IPS-20b (cell line): Measurements from ENCODE around the gene MINDY4.

Experiments used
- H3K27ac ChIP-seq: one replicate; pipeline ENCODE4 v1.5.1; 2013; ENCODE audit warnings: low read length
- H3K27me3 ChIP-seq: 2 replicates; pipeline ENCODE4 v1.6.1; 2013; ENCODE audit warnings: mild to moderate bottlenecking, low read length, inconsistent platforms; ENCODE audit not compliant: insufficient read depth
- H3K36me3 ChIP-seq: 2 replicates; pipeline ENCODE4 v1.6.1; 2013; ENCODE audit warnings: low read depth, mild to moderate bottlenecking, inconsistent platforms, low read length, moderate library complexity; ENCODE audit not compliant: insufficient read depth
- H3K4me1 ChIP-seq: 2 replicates; pipeline ENCODE4 v1.6.1; 2013; ENCODE audit warnings: mild to moderate bottlenecking, control low read depth, inconsistent platforms, low read length, moderate library complexity; ENCODE audit not compliant: insufficient read depth
- H3K4me3 ChIP-seq: 2 replicates; pipeline ENCODE4 v1.5.1; 2013; ENCODE audit warnings: mild to moderate bottlenecking, low read length, inconsistent platforms
- H3K9ac ChIP-seq: 2 replicates; pipeline ENCODE4 v1.6.1; 2013; ENCODE audit warnings: low read depth, mild to moderate bottlenecking, inconsistent platforms, low read length, moderate library complexity
- H3K9me3 ChIP-seq: 2 replicates; pipeline ENCODE4 v1.6.1; 2013; ENCODE audit warnings: mild to moderate bottlenecking, low read depth, low read length, inconsistent platforms; ENCODE audit not compliant: insufficient read depth

Gene MINDY4

DNA sequence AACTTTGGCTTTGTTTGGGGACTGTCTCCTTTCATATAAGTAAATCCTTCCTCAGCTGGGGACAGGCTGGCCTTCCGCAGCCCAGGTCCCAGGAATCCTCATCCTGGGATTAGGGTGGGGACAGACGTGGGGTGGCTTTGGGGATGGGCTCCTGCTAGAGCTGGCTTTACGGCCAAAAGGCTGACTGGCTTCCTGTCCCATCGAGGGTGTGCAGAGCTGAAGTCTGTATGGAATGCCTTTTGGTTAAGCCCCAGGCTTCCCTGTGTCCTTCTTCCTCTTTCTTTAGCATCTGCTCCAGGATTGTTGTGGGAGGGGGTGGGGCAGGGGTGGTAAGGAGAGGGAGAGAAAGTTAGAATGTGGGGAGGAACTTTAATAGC is 81.1 kb downstream of the MINDY4 start:
- H3K27ac ChIP-seq, result no peak overlapping the region
- H3K4me1 ChIP-seq, result no peaks in the 10 kb centered on the region; the same call in 1 of the 2 replicates
- H3K36me3 ChIP-seq, result no peaks in the 10 kb centered on the region
- H3K9me3 ChIP-seq, result no peaks in the 10 kb centered on the region
- H3K27me3 ChIP-seq, result no peaks in the 10 kb centered on the region
- no peak overlapping the region for H3K4me3 ChIP-seq
- no peak overlapping the region for H3K9ac ChIP-seq

DNA sequence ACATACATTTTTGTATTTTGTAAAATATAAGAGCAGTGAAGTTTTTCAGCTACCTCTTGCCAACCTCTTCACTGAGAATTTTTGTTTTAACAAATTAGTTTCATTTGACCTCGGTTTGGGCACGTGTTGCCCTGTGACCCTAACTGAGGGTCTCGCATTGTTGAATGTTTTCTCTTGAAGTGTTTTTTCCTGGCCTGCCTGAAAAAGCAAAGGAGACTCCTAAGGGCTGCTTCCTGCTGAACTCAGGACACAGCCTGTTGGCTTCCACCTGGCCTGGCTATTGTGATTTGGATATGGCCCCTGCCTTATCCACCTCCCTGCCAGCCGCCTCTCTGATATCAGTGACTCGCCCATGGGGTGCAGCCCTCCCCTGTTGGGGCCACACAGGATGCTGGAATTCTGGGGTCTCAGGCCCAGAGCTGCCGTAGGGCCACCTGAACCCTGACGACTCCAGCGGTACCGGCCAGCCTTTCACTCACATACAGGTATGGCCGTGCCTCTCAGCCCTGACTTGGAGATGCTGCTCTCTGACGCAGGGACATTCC is 81.6 kb downstream of the MINDY4 start:
- Histone ChIP-seq H3K9ac (no peak overlapping the region), H3K27me3 (no peaks in the 10 kb centered on the region), H3K36me3 (no peaks in the 10 kb centered on the region), H3K9me3 (no peaks in the 10 kb centered on the region), H3K4me1 (no peaks in the 10 kb centered on the region; the same call in 1 of the 2 replicates), H3K4me3 (no peak overlapping the region), H3K27ac (no peak overlapping the region)

DNA sequence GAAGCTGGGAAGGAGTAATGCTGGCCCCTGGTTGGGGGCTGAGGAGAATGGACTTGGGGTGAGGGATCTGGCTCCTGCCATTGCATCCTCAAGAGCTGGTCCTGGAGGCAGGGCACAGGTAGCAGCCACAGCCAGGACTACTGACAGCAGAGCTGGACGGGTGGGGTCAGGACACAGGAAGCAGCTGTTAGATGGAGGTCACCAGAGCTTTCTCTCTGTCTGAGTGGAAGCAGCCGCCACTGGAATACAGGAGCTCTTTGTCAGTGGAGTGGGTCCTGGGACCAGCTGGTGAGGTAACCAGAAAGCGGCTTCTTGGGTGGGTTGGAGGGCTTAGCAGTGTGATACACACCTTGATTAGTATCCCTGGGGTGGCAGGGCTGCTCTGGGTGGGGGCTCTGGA is 82.4 kb downstream of the MINDY4 start:
- H3K9me3 ChIP-seq, result no peaks in the 10 kb centered on the region
- no peak overlapping the region for H3K27ac ChIP-seq
- H3K4me1 ChIP-seq, result no peaks in the 10 kb centered on the region; the same call in 1 of the 2 replicates
- no peak overlapping the region for H3K4me3 ChIP-seq
- no peak overlapping the region for H3K9ac ChIP-seq
- no peaks in the 10 kb centered on the region for H3K27me3 ChIP-seq
- H3K36me3 ChIP-seq, result no peaks in the 10 kb centered on the region

DNA sequence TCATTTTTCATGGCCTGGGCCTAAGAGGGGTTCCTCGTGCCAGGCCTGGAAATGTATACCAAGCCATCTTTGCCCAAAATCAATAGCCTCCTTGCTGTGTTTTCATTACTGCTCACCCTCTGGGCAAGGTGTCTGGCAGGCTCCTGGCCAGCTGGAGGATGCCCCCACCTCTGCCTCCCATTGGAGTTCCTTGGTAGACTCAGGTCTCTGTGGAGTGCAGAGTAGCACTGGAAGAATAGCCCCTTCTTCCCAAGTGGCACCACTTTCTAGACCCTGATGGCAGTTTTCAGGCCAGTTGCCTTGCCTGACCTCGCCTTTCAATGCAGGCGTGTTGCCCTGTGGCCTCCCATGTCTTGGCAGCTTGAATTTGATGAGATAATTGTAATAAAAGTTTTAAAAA is 84.7 kb downstream of the MINDY4 start:
- Histone ChIP-seq H3K9ac (no peak overlapping the region), H3K9me3 (no peaks in the 10 kb centered on the region), H3K36me3 (no peaks in the 10 kb centered on the region), H3K4me1 (no peaks in the 10 kb centered on the region; the same call in 1 of the 2 replicates), H3K27me3 (no peaks in the 10 kb centered on the region), H3K27ac (no peak overlapping the region), H3K4me3 (no peak overlapping the region)

DNA sequence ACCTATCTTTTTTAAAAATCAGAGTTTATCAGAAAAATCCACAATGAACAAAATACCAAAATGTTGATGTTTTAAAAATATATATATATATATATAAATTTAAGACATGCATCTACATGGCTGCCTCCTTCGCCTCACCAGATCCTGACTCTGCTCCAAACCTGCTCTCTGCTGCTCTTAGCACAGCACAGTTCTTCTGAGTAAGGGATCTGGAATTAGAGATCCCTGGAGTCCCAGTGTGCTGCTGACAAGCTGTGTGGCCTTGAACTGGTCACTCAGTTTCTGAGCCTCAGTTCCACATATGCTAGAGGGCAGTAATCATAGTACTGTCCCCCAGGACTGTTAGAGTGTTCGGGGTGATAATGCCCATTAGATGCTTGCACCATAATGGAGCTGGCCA is 87.4 kb downstream of the MINDY4 start:
- no peaks in the 10 kb centered on the region for H3K27me3 ChIP-seq
- H3K9me3 ChIP-seq, result no peaks in the 10 kb centered on the region
- H3K36me3 ChIP-seq, result no peaks in the 10 kb centered on the region
- no peaks in the 10 kb centered on the region for H3K4me1 ChIP-seq
- no peak overlapping the region for H3K27ac ChIP-seq
- no peak overlapping the region for H3K9ac ChIP-seq
- no peak overlapping the region for H3K4me3 ChIP-seq

DNA sequence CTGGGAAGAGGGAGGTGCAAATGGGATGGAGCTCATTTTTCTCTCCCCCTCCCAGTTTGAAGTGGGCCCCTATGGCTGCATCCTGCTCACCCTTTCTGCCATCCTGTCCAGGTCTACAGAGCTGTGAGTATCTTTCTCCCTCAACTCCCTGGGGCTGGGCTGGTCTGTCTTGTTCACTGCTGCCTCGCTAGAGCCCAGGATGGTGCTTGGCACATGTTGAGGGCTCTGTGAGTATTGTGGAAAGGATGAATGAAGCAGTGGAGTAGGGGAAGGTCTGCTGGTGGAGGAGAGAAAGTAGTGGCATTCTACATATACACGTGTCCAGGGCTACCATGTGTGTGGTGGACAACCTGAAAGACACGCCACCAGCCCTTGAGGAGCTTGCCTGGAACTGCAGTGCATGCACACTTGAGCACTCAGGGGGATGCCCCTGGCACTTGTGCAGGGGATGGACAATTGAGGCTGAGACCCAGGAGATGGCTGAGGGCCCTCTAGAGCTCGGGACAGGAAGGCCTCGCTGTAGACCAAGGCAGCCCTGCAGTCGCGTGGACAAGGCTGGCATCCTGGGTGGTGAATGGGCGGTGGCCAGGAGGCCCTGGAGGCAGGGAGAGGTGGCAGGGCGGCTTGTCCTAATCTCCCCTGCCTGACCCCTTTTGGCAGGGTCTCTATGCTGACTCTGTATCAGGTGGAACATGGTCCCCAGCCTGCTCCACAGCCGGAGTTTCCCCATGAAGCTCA is 88.2 kb downstream of the MINDY4 start:
- no peaks in the 10 kb centered on the region for H3K4me1 ChIP-seq
- H3K9me3 ChIP-seq, result no peaks in the 10 kb centered on the region
- no peaks in the 10 kb centered on the region for H3K36me3 ChIP-seq
- H3K4me3 ChIP-seq, result no peak overlapping the region
- no peaks in the 10 kb centered on the region for H3K27me3 ChIP-seq
- H3K27ac ChIP-seq, result no peak overlapping the region
- H3K9ac ChIP-seq, result no peak overlapping the region

DNA sequence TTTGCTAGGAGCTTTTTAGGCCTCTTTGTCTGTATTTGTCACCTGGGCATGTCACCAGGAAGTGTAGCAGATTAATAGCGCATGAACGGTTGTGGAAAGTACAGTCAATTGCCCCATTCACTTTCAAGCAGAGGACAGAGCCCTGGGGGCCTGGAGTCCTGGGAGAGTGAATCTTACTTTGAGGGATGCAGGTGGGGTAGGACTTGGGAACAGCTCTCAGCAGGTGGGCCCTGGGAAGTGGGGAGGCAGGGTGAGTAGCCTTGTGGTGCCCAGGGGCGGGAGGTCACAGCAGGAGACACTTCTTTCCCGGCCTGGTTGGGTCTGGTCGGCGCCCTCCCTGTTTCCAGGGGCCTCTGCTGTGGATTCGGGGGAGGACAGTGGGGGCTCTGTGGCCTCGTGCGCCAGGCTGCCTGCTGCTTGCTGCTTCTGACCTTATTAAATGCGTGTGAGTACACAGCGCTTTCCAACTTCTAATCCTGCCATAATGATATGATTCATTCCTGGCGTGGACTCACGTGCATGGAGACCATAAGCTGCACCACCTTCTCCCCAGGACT is 88.8 kb downstream of the MINDY4 start:
- no peaks in the 10 kb centered on the region for H3K27me3 ChIP-seq
- no peak overlapping the region for H3K27ac ChIP-seq
- H3K9ac ChIP-seq, result no peak overlapping the region
- H3K4me1 ChIP-seq, result no peaks in the 10 kb centered on the region
- no peaks in the 10 kb centered on the region for H3K36me3 ChIP-seq
- H3K4me3 ChIP-seq, result no peak overlapping the region
- H3K9me3 ChIP-seq, result no peaks in the 10 kb centered on the region

DNA sequence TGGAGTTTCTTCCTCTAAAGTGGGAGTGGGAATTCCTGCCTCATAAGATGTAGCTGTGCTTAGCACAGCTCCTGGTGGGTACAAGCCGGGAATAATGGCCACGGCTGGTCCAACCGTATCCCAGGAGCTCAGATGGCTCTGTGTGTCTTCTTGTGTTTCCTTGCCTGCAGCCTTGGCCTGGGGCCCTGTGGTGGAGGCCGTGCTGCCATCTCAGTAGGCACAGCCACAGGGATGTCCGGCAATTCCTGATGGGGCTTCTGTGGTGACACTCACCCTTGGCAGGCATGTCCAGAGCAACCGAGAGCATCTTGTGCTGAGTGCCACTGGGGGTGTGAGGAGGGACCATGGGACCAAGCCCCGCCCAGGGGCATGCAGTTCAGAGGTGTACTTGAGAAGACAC is 90.4 kb downstream of the MINDY4 start:
- Histone ChIP-seq H3K27me3 (no peaks in the 10 kb centered on the region), H3K9ac (no peak overlapping the region)

DNA sequence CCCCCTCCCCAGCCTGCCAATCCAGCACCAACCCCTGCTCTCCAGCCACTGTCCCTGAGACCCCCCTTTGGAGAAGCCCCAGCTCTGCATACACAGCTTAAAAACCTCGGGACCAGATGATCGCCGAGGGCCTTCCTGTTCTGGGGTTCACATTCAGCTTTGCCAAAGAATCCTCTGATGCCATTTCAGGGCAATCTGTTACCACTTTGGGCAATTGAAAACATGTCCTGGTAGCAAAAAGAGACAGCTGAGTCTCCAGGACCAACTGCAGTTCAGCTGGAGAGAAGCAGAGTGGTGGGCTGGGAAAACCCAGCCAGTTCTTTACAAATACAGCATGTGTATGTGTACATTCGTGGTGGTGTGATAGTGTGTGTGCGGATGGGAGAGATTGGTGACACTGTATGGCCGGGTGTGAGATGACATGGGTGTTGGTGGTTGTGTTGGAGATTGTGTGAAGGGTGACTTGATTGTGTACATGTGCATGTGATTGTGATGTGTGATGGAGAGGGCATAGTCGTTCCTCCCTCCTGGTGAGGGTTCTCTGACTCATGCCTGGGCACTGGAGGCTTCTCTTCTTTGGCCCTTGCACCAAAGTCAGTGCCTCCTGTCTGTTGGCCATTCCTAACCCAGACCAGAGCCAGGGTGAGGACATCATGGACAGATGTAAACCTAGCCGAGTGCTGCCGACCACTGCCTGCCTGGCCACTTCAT is 91.9 kb downstream of the MINDY4 start:
- H3K9ac ChIP-seq, result no peak overlapping the region
- H3K27ac ChIP-seq, result no peak overlapping the region
- no peaks in the 10 kb centered on the region for H3K9me3 ChIP-seq
- H3K4me1 ChIP-seq, result no peaks in the 10 kb centered on the region
- H3K27me3 ChIP-seq, result no peaks in the 10 kb centered on the region
- H3K4me3 ChIP-seq, result no peak overlapping the region
- H3K36me3 ChIP-seq, result no peaks in the 10 kb centered on the region

More for the DNA sequence above, 90.4 kb downstream of the MINDY4 start:
- Histone ChIP-seq H3K4me1 (no peaks in the 10 kb centered on the region), H3K9me3 (no peaks in the 10 kb centered on the region), H3K4me3 (no peak overlapping the region), H3K36me3 (no peaks in the 10 kb centered on the region), H3K27ac (no peak overlapping the region)

DNA sequence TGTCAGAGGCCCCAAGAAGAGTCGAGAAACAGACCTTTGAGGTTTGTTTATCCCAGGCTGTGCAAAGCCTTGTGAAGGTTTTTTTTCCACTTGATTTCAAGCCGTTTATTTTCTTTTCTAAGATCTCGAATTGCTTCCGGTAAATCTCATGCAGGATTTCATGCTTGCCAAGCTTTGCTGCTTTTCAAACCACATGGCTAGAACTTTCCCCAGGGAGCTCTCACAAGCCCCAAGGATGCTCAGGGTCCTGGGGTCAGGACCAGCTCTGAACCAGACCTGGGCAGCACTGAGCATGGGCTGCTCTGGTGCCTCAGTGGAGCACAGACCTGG is 92.5 kb downstream of the MINDY4 start:
- no peaks in the 10 kb centered on the region for H3K36me3 ChIP-seq
- no peak overlapping the region for H3K4me3 ChIP-seq
- H3K27ac ChIP-seq, result no peak overlapping the region
- H3K4me1 ChIP-seq, result no peaks in the 10 kb centered on the region
- no peaks in the 10 kb centered on the region for H3K27me3 ChIP-seq
- no peaks in the 10 kb centered on the region for H3K9me3 ChIP-seq
- no peak overlapping the region for H3K9ac ChIP-seq

DNA sequence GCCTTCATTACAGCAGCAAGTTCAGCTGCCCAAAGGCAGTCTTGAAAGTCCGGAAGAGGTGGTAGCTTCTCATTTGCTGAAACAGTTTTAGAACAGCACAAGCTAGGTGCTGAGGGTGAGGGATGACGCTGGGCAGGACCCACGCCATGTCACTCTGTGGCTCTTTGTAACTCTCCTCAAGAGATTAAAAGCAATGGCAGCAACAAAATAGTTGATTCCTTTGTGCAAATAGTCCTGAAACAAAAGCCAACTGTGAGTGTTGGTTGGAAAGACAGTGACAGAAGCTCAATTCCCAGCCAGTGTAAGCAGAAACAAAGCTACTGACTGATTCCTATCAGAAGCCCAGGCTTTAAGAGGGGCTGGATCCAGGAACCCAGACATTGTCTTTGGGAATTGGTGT is 92.9 kb downstream of the MINDY4 start:
- H3K4me3 ChIP-seq, result no peak overlapping the region
- no peaks in the 10 kb centered on the region for H3K36me3 ChIP-seq
- no peak overlapping the region for H3K27ac ChIP-seq
- H3K9me3 ChIP-seq, result no peaks in the 10 kb centered on the region
- H3K9ac ChIP-seq, result no peak overlapping the region
- no peaks in the 10 kb centered on the region for H3K27me3 ChIP-seq
- no peaks in the 10 kb centered on the region for H3K4me1 ChIP-seq

DNA sequence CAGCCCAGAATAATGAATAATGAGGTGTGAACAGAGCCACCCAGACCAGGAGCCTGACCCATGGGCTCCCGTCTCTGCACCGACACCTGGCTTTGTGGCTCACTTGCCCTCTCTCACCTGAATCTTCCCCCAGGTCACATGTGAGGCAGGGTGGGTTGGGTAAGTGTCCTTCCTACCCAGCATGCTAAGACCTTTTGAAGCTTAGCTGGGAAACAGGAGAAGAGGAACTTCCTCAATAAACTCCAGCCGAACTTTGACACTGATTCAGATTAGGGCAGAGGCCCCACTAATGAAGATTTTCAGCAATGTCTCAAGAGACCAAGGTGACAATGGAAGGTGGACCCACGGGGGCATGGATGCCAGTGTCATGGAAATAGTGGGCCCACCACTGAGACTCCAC is 93.9 kb downstream of the MINDY4 start:
- H3K9me3 ChIP-seq, result no peaks in the 10 kb centered on the region
- H3K9ac ChIP-seq, result no peak overlapping the region
- H3K27ac ChIP-seq, result no peak overlapping the region
- no peaks in the 10 kb centered on the region for H3K27me3 ChIP-seq
- no peaks in the 10 kb centered on the region for H3K36me3 ChIP-seq
- no peaks in the 10 kb centered on the region for H3K4me1 ChIP-seq
- no peak overlapping the region for H3K4me3 ChIP-seq
